Stimulated activated CD8-positive, alpha-beta memory T cell treated with anti-CD3 and anti-CD28 coated beads, Interleukin-4, amount 100 ng/mL, for 24 hours (primary cell): ENCODE data around the gene JAZF1.
A peak's percentile ranks its signal among the peaks of the same experiment; 100 is the strongest.

ENCODE experiments used
- DNase-seq: peaks from one replicate; pipeline ENCODE4 v3.0.0-alpha.2; 2020; ENCODE audit warnings: low read depth

JAZF1 gene

GRCh38 chr7:28191184-28191583 lies 10.6 kb upstream of the JAZF1 start:
- DNase-seq = no peak

- DNase-seq = no peak
Observed at GRCh38 chr7:28190077-28190710, 9.6 kb upstream of the JAZF1 start.

GRCh38 chr7:28187012-28187411 lies 6.4 kb upstream of the JAZF1 start:
- no peak for DNase-seq

GRCh38 chr7:28183627-28184026 lies 3.0 kb upstream of the JAZF1 start:
- no peak for DNase-seq

- no peak for DNase-seq
Observed at GRCh38 chr7:28182071-28182471, 1.5 kb upstream of the JAZF1 start.

DNA sequence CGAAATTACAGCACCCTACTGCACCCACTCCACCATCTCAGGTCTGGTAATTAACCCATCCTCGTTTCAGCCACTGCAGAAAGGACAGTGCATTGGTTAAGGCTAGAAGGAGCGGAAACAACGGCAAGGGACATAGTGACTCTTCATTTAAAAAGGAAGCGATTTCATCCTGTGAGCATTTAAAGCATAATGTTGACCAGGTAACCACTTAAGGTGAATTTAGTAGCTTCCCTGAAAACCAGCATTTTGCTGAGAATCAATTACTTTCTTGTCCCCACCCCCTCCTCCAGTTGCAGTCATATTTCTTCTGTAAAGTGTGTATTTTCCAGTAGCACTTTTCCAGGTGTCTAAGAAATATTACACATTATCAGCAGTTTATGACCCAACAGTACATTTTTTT lies 821 bp upstream of the JAZF1 start:
- DNase-seq = no peak

DNA sequence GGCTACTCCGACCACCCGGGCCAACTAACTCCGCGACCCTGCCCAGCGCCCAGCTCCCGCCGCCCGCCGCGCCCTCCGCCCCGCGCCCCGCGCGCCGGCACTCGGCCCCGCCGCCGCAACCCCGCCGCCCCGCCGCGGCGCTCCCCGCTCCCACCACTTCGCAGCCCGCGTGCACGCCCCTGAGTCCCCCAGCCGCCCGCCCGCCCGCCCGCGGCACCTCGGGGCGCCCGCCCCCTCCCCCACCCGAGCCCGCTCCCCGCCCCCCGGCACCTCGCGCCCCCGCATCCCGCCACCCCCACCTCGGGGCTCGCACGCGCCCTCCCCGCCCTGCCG lies 598 bp downstream of the JAZF1 start:
- DNase-seq = no peak

DNA sequence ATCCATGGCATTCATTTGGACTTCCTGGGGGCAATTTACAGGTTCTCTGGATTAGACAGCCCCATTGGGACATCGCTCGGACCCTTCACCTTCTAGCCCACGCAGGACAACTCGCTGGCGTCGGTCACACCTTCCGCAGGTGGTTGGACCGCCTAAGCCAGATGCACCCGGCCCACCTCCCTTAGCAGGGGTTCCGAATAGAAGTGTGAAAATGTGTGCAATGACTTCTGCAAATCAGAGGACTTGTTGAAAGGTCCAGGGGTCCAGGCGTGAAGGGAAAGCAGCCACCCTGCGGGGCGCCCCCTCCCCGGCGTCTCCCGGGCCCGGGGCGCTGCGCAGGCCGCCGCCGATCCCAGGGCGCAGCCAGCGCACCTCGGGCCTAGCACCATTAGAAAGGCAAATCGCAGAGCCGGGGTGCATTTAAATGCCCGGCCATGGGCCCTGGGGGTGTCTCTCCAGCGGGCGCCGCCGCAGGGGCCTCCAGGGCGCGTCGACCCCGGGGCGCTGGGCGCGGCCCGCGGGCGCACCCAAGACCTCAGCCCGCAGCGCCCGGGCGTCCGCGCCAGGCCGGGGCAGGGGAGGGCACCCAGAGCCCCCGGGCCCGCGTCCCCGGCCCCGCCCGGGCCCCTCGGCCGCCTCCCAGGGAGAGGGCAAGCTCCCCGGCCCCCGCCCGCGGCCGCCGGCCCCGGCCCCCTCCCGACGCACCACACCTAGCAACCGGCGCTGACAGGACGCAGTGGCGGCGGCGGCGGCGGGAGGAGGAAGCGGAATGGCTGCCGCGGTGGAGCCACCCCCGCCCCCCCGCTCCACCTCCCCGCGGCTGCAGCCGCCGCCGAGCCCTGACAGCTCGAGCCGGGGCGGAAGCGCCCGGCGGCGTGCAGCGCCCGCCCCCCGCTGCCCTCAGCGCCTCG lies 1.2 kb downstream of the JAZF1 start:
- peak; percentile 63 for DNase-seq

GRCh38 chr7:28178599-28178998 lies 2.0 kb downstream of the JAZF1 start:
- DNase-seq = no peak

GRCh38 chr7:28177836-28178235 lies 2.8 kb downstream of the JAZF1 start:
- no peak for DNase-seq

GRCh38 chr7:28176645-28177044 lies 4.0 kb downstream of the JAZF1 start:
- no peak for DNase-seq

GRCh38 chr7:28176174-28176573 lies 4.4 kb downstream of the JAZF1 start:
- DNase-seq = no peak

GRCh38 chr7:28174901-28175661 lies 5.5 kb downstream of the JAZF1 start:
- no peak for DNase-seq

GRCh38 chr7:28174442-28174841 lies 6.2 kb downstream of the JAZF1 start:
- DNase-seq = no peak

DNA sequence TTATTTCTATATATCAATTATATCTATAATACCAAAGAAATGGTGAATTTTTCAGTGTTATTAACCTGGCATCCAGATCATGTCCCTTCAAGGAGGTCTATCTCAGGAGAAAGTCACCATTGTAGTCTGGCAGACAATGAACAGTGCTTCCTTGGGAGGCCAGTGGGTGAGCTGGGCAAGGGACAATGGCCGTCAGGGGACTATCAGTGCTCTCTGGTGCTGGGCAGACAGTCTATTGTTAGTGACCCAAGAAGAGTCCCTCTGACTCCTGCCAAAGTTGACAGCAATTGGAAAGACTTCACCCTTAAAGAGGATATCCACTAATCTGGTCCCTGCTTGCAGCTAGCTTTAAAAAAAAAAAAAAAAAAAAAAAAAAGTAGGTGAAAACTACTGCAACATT lies 7.1 kb downstream of the JAZF1 start:
- DNase-seq = no peak

GRCh38 chr7:28172958-28173357 lies 7.6 kb downstream of the JAZF1 start:
- no peak for DNase-seq

DNA sequence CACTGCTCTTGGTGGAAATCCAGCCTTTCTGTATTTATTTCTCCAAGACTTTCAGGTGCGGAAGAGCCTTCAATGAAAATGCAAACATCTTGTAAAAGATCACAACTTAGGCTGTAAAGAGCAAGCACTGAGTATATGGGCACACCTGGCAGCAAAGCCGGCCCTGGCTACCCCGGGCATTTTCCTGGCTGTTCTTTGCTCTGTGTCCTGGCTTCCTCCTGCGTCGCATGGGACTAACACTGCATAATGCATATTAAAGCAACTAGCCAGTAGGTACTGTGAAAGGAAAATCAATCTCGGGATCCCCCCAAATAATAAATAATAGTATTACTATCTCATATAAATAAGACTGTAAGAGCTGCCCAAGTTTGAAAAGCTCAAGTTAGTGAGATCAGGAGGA lies 9.9 kb downstream of the JAZF1 start:
- DNase-seq = no peak

- DNase-seq = no peak
Observed at GRCh38 chr7:28169230-28169629, 11.4 kb downstream of the JAZF1 start.

- no peak for DNase-seq
Observed at GRCh38 chr7:28168393-28169158, 12.0 kb downstream of the JAZF1 start.

DNA sequence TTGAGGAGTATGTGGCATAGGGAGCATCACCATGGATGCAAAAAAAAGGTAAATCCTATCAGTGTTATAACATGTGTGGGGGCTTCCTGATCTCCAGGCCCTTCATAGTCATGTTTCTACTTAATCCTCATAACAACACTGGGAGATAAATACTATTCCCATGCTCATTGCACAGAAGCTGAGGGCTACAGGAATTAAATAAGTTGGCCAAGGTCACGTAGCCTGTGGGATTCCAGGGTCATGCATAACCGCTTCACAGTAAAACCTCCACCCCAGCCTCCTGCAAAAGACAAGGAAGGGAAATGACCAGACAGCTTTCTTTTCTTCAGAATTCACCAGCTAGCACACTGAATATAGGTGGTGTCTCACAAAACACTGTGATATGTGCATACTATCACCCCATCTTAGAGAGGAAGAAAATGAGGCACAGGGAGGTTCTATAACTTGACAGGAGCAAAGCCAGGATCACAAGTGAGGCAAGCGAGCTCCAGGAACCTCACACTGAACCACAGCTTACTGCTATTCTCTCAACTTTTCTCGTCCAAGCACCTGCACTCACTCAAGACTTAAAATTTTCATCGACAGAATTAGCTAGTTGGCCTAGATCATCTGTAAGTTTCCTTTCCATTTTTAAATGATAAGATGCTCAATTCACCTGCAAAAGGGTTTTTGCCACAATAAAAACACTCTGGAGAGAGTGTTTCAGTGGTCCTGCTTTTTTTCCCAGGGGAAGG lies 13.4 kb downstream of the JAZF1 start:
- DNase-seq = no peak
